Activated T-cell treated with anti-CD3 and anti-CD28 coated beads, Interleukin-2, amount 50 U/mL, for 24 hours (primary cell): ENCODE data around the gene PDE7B.

Experiments
- DNase-seq: peaks from one replicate; pipeline ENCODE4 v3.0.0-alpha.2; 2020
- H3K27ac Mint-ChIP-seq: 2 replicates; pipeline ENCODE4 v1.8.0; 2020; ENCODE audit warnings: mild to moderate bottlenecking, mixed read lengths
- H3K27me3 Mint-ChIP-seq: 2 replicates; pipeline ENCODE4 v1.8.0; 2020; ENCODE audit warnings: mixed read lengths
- H3K36me3 Mint-ChIP-seq: 2 replicates; pipeline ENCODE4 v1.8.0; 2020; ENCODE audit warnings: low read depth, mixed read lengths
- H3K4me1 Mint-ChIP-seq: 2 replicates; pipeline ENCODE4 v1.8.0; 2020; ENCODE audit warnings: low read depth, mixed read lengths
- H3K4me3 Mint-ChIP-seq: 2 replicates; pipeline ENCODE4 v1.8.0; 2020; ENCODE audit warnings: mild to moderate bottlenecking, moderate library complexity, mixed read lengths
- H3K9me3 Mint-ChIP-seq: 2 replicates; pipeline ENCODE4 v1.8.0; 2020; ENCODE audit warnings: mixed read lengths

The PDE7B gene

DNA sequence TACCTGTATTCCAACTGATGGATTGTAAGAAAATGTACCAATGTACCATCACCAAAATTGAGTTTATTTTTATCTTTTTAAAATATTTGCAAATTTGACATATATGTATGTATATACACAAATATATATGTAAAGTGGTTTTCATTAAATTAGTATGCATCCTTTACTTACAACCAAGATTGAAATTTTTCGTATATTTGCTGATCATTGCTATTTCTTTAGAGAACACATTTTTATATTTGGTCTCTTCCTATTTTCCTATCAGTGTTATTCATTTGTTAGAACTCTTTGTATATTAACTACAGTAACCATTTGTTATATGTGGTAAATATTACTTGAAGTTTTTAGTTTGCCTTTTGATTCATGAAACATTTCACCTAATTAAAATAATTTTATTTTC lies 324.4 kb downstream of the PDE7B start:
- DNase-seq: no peak
- Mint-ChIP-seq H3K27me3 (peaks cover 11% of the 10 kb centered on the region), H3K27ac (no peak overlapping the region), H3K9me3 (peaks cover 5% of the 10 kb centered on the region), H3K36me3 (peaks cover 2% of the 10 kb centered on the region), H3K4me3 (no peak overlapping the region), H3K4me1 (peaks cover 9% of the 10 kb centered on the region)

GRCh38 chr6:136178749-136179148 lies 327.2 kb downstream of the PDE7B start:
- no peak for DNase-seq
- no peaks in the 10 kb centered on the region for H3K9me3 Mint-ChIP-seq
- H3K27ac Mint-ChIP-seq: no peak overlapping the region
- no peak overlapping the region for H3K4me3 Mint-ChIP-seq
- H3K4me1 Mint-ChIP-seq: peaks cover 4% of the 10 kb centered on the region
- no peaks in the 10 kb centered on the region for H3K36me3 Mint-ChIP-seq
- peaks cover 5% of the 10 kb centered on the region for H3K27me3 Mint-ChIP-seq

DNA sequence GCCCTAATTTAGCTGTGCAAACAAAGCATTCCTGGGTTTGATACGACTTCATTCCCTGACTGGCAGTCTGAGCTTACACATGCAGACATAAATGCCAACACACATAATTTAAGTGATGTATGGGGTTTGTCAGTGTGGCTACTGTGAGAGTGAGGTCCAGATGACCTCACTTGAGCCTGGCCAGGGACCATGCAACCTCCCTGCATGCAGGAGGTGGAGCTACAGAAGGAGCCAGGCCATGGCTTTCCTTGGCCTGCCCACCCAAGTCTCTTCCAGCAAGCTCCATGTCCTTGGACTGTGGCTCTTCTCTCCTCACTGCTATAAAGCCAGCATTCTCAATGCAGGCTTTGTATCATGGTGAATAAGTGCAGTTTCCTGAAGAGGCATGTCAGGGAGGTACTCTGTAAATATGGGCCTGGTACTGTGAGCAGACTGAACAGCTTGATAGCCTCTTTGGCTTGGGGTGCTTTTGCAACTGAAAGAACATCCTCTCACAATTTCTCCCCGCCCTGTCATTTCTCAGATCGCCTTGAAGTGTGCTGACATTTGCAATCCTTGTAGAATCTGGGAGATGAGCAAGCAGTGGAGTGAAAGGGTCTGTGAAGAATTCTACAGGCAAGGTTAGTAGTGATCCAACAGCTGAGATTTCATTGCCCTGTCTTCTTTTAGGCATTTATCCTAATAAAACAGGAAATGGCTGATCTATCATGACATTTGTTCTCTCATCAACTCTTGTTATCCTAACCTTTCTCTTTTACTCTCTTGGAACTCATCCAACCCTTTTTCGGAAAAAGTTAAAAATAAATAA lies 329.4 kb downstream of the PDE7B start:
- no peak overlapping the region for H3K27ac Mint-ChIP-seq
- H3K27me3 Mint-ChIP-seq: peaks cover 4% of the 10 kb centered on the region
- no peak overlapping the region for H3K4me3 Mint-ChIP-seq
- no peaks in the 10 kb centered on the region for H3K36me3 Mint-ChIP-seq
- no peaks in the 10 kb centered on the region for H3K4me1 Mint-ChIP-seq
- no peak for DNase-seq
- H3K9me3 Mint-ChIP-seq: no peaks in the 10 kb centered on the region

- Mint-ChIP-seq H3K9me3 (no peaks in the 10 kb centered on the region), H3K27me3 (peaks cover 4% of the 10 kb centered on the region), H3K4me1 (no peaks in the 10 kb centered on the region), H3K27ac (no peak overlapping the region), H3K36me3 (no peaks in the 10 kb centered on the region), H3K4me3 (no peak overlapping the region)
- no peak for DNase-seq
Observed at GRCh38 chr6:136181512-136181833, 330.0 kb downstream of the PDE7B start.

DNA sequence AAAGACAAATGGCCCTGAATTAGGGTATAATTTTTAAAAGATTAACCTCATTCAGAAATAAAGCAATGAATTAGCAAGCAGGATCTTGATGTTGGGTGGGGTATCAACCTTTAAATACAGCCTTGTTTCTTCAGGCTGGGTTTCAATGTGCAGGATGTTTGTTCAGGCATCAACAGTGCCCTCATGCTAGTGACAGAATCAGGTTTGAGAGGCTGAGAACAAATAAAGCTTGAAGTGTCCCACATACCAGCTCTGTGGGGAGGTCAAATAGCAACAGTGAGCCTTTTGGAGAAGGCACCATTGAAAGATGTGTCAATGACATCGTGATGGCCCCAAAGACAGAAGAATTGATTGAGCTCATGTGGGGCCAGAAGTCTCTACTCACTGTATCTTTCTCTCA lies 330.4 kb downstream of the PDE7B start:
- no peak for DNase-seq
- H3K4me3 Mint-ChIP-seq: no peak overlapping the region
- no peaks in the 10 kb centered on the region for H3K9me3 Mint-ChIP-seq
- H3K36me3 Mint-ChIP-seq: no peaks in the 10 kb centered on the region
- peaks cover 4% of the 10 kb centered on the region for H3K27me3 Mint-ChIP-seq
- H3K27ac Mint-ChIP-seq: no peak overlapping the region
- H3K4me1 Mint-ChIP-seq: no peaks in the 10 kb centered on the region

- Mint-ChIP-seq H3K27ac (no peak overlapping the region), H3K27me3 (no peaks in the 10 kb centered on the region), H3K36me3 (no peaks in the 10 kb centered on the region), H3K9me3 (no peaks in the 10 kb centered on the region), H3K4me3 (no peak overlapping the region), H3K4me1 (no peaks in the 10 kb centered on the region)
- no peak for DNase-seq
Observed at GRCh38 chr6:136184738-136185137, 333.2 kb downstream of the PDE7B start.

- H3K4me3 Mint-ChIP-seq: no peak overlapping the region
- no peaks in the 10 kb centered on the region for H3K9me3 Mint-ChIP-seq
- H3K36me3 Mint-ChIP-seq: no peaks in the 10 kb centered on the region
- no peak for DNase-seq
- no peak overlapping the region for H3K27ac Mint-ChIP-seq
- no peaks in the 10 kb centered on the region for H3K27me3 Mint-ChIP-seq
- no peaks in the 10 kb centered on the region for H3K4me1 Mint-ChIP-seq
Observed at GRCh38 chr6:136186363-136186762, 334.9 kb downstream of the PDE7B start.

- H3K4me1 Mint-ChIP-seq: no peaks in the 10 kb centered on the region
- no peaks in the 10 kb centered on the region for H3K9me3 Mint-ChIP-seq
- no peaks in the 10 kb centered on the region for H3K36me3 Mint-ChIP-seq
- H3K27me3 Mint-ChIP-seq: no peaks in the 10 kb centered on the region
- H3K4me3 Mint-ChIP-seq: no peak overlapping the region
- DNase-seq: no peak
- no peak overlapping the region for H3K27ac Mint-ChIP-seq
Observed at GRCh38 chr6:136188486-136188885, 337.0 kb downstream of the PDE7B start.

DNA sequence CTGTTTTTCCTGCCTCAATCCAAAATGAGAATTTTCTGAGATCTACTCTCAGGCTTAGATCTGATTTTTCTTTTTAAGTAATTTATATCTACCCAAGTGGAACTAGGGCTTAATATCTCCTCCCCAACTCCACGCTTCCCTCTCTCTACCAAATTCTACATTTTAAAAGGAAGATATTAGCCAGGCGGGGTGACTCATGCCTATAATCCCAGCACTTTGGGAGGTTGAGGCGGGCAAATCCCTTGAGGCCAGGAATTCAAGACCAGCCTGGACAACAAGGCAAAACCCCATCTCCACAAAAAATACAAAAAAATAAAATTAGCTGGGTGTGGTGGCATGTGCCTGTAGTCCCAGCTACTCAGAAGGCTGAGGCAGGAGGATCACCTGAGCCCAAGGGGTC lies 337.6 kb downstream of the PDE7B start:
- Mint-ChIP-seq H3K27me3 (no peaks in the 10 kb centered on the region), H3K4me3 (no peak overlapping the region), H3K4me1 (no peaks in the 10 kb centered on the region), H3K27ac (no peak overlapping the region), H3K36me3 (no peaks in the 10 kb centered on the region), H3K9me3 (no peaks in the 10 kb centered on the region)
- DNase-seq: no peak

DNA sequence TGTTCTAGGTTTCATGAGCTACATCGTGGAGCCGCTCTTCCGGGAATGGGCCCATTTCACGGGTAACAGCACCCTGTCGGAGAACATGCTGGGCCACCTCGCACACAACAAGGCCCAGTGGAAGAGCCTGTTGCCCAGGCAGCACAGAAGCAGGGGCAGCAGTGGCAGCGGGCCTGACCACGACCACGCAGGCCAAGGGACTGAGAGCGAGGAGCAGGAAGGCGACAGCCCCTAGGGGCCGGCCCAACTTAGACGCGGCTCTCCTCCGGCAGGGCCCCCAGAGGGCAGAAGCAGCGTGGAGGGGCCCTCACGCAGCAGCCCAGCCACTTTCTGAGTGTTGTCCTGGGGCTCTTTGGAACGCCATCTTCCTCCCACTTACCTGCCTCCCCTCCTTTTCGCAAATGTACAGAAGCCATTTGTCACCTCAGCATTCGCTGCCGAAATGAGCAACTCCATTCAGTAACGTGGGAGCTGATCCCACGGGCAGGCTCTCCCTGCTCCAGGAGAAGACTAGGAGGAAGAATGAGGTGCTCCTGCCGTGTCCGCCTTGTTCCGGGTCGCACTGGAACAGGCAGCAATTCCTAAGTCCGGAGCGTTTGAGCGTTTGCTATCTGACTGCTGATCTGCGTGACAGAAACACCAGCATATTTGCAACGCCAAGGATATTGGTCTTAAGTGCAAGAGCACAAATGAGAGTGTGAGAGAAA lies 340.3 kb downstream of the PDE7B start:
- Mint-ChIP-seq H3K9me3 (no peaks in the 10 kb centered on the region), H3K27me3 (peaks cover 3% of the 10 kb centered on the region), H3K27ac (no peak overlapping the region), H3K4me3 (no peak overlapping the region), H3K4me1 (no peaks in the 10 kb centered on the region), H3K36me3 (no peaks in the 10 kb centered on the region)
- no peak for DNase-seq

- peaks cover 3% of the 10 kb centered on the region for H3K27me3 Mint-ChIP-seq
- H3K4me1 Mint-ChIP-seq: peaks cover 2% of the 10 kb centered on the region
- no peak for DNase-seq
- no peak overlapping the region for H3K4me3 Mint-ChIP-seq
- H3K27ac Mint-ChIP-seq: no peak overlapping the region
- no peaks in the 10 kb centered on the region for H3K36me3 Mint-ChIP-seq
- H3K9me3 Mint-ChIP-seq: no peaks in the 10 kb centered on the region
Observed at GRCh38 chr6:136192902-136193301, 341.4 kb downstream of the PDE7B start.

DNA sequence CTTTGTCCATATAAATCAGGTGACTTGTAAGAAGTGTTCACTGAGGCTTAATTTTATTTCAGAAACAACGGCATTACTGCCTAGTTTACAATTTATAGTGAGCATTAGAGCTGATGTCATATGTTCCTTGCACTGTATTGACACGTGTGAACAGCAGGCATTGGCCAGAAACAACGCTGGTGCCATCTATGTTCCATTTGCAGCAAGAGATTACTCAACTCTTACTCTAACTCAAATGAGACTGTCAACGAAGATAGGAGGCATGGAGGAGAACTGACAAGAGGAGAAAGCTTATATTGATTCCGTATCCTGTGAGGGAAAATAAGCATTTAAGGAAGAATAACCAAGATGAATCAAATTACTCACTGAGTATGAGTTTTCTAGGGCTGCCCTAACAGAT lies 350.2 kb downstream of the PDE7B start:
- no peak overlapping the region for H3K27ac Mint-ChIP-seq
- no peak for DNase-seq
- H3K27me3 Mint-ChIP-seq: peaks cover 11% of the 10 kb centered on the region
- H3K4me1 Mint-ChIP-seq: peaks cover 2% of the 10 kb centered on the region
- no peak overlapping the region for H3K4me3 Mint-ChIP-seq
- H3K9me3 Mint-ChIP-seq: no peaks in the 10 kb centered on the region
- no peaks in the 10 kb centered on the region for H3K36me3 Mint-ChIP-seq

- no peaks in the 10 kb centered on the region for H3K4me1 Mint-ChIP-seq
- H3K9me3 Mint-ChIP-seq: no peaks in the 10 kb centered on the region
- peaks cover 2% of the 10 kb centered on the region for H3K27me3 Mint-ChIP-seq
- no peaks in the 10 kb centered on the region for H3K36me3 Mint-ChIP-seq
- no peak for DNase-seq
- no peak overlapping the region for H3K27ac Mint-ChIP-seq
- H3K4me3 Mint-ChIP-seq: no peak overlapping the region
Observed at GRCh38 chr6:136208783-136209182, 357.3 kb downstream of the PDE7B start.

DNA sequence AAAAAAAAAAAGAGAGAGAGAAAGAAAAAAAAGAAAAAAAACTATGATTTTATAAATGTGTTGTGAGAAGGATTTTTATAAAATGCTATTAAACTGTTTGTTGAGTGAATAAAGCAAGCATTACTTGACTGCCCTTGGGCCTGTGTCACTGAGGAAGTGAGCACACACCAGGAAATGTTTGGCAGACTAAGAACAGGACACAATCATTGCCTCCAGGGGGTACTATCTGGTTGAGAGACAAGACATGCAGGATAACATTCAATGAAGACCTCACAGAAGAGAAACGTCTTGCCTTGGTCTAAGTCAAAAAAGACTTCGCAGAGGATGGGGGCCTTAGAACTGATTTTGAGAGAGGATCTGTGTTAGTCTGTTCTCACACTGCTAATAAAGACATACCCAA lies 358.0 kb downstream of the PDE7B start:
- Mint-ChIP-seq H3K4me3 (no peak overlapping the region), H3K36me3 (no peaks in the 10 kb centered on the region), H3K9me3 (no peaks in the 10 kb centered on the region), H3K27me3 (peaks cover 2% of the 10 kb centered on the region), H3K27ac (no peak overlapping the region), H3K4me1 (no peaks in the 10 kb centered on the region)
- DNase-seq: no peak

GRCh38 chr6:136210398-136211165 lies 359.1 kb downstream of the PDE7B start:
- Mint-ChIP-seq H3K27me3 (peaks cover 2% of the 10 kb centered on the region), H3K27ac (no peak overlapping the region), H3K36me3 (no peaks in the 10 kb centered on the region), H3K9me3 (no peaks in the 10 kb centered on the region), H3K4me3 (no peak overlapping the region), H3K4me1 (no peaks in the 10 kb centered on the region)
- no peak for DNase-seq
